A673 (cell line): ENCODE results near the gene IGSF1. TPM values are rescaled to one million over a fixed set of nuclear protein-coding genes. Genes with fewer than 3 reads are reported as not detected.

ENCODE experiments used
- BruUV-seq: library from RNA; stranded (reverse); fragments of 400-500 nt; replicated peaks from 2 replicates; lab custom pipeline; 2021; lab: Mats Ljungman, UMichigan
- CTCF ChIA-PET: fragments of 300-600 bp; sonication (Branson Sonifier 250); formaldehyde crosslinking; loops from one replicate; lab custom pipeline; 2022; ENCODE audit warnings: antibody characterized with exemption; lab: Charles Lee
- POLR2A ChIA-PET: fragments of 300-600 bp; sonication (Branson Sonifier 250); formaldehyde crosslinking; loops from one replicate; lab custom pipeline; 2022; ENCODE audit warnings: antibody characterized with exemption; ENCODE audit not compliant: low non-redundant PET; lab: Charles Lee
- DNase-seq: peaks from one replicate; pipeline ENCODE4 v3.0.0-alpha.2; 2015; ENCODE audit warnings: low spot score
- H3K27ac ChIP-seq: fragments of 200-600 bp; sonication (generic); 2 replicates; pipeline ENCODE4 v1.5.1; 2016; ENCODE audit warnings: mixed run types, low read depth, mild to moderate bottlenecking, mixed read lengths, antibody characterized with exemption, low read length; ENCODE audit not compliant: poor library complexity, severe bottlenecking
- H3K27me3 ChIP-seq: fragments of 200-600 bp; sonication (generic); replicated peaks from 2 replicates; pipeline ENCODE4 v1.6.1; 2017; ENCODE audit warnings: mixed run types, low read depth, mild to moderate bottlenecking, mixed read lengths, antibody characterized with exemption, low read length; ENCODE audit not compliant: insufficient read depth, poor library complexity
- H3K36me3 ChIP-seq: fragments of 200-600 bp; sonication (generic); 2 replicates; pipeline ENCODE4 v1.6.1; 2016; ENCODE audit warnings: mixed run types, mild to moderate bottlenecking, mixed read lengths, antibody characterized with exemption, low read length; ENCODE audit not compliant: insufficient read depth, poor library complexity, severe bottlenecking
- H3K4me1 ChIP-seq: fragments of 200-600 bp; sonication (generic); 2 replicates; pipeline ENCODE4 v1.6.1; 2017; ENCODE audit warnings: mixed run types, mild to moderate bottlenecking, mixed read lengths, antibody characterized with exemption, low read length; ENCODE audit not compliant: insufficient read depth, poor library complexity, severe bottlenecking
- H3K4me3 ChIP-seq: fragments of 200-600 bp; sonication (generic); 2 replicates; pipeline ENCODE4 v1.5.1; 2016; ENCODE audit warnings: low read depth, mixed run types, mild to moderate bottlenecking, mixed read lengths, low read length; ENCODE audit not compliant: poor library complexity, severe bottlenecking
- H3K9me3 ChIP-seq: fragments of 200-600 bp; sonication (generic); 2 replicates; pipeline ENCODE4 v1.6.1; 2016; ENCODE audit warnings: mixed run types, low read depth, mild to moderate bottlenecking, mixed read lengths, antibody characterized with exemption, low read length; ENCODE audit not compliant: poor library complexity, severe bottlenecking
- EZH2 ChIP-seq: fragments of 200-600 bp; sonication (generic); IDR thresholded peaks from 2 replicates; pipeline ENCODE4 v1.6.1; 2017; ENCODE audit warnings: borderline replicate concordance, low read depth, mild to moderate bottlenecking, mixed read lengths, antibody characterized with exemption, low read length; ENCODE audit not compliant: poor library complexity, severe bottlenecking
- intact Hi-C: fragments of 100-400 bp; cut with micrococcal nuclease; formaldehyde crosslinking; loops from one replicate; pipeline ENCODE4 v1.10.0; 2022; ENCODE audit not compliant: unreplicated experiment
- total RNA-seq: library from RNA; stranded (reverse); gene quantifications from 2 replicates; pipeline ENCODE4 v1.2.3, GENCODE V29; 2021
- TF ChIP-seq, protein P1 (sequence below): fragments of 300-800, 200-600 bp; sonication (generic); conservative IDR thresholded peaks from 2 replicates; pipeline ENCODE4 v1.5.1; 2017; ENCODE audit warnings: low read depth, mild to moderate bottlenecking, antibody characterized with exemption, low read length, moderate library complexity, mixed read lengths

IGSF1 gene
- total RNA-seq, 1 experiment from 2014 or later: not detected

DNA sequence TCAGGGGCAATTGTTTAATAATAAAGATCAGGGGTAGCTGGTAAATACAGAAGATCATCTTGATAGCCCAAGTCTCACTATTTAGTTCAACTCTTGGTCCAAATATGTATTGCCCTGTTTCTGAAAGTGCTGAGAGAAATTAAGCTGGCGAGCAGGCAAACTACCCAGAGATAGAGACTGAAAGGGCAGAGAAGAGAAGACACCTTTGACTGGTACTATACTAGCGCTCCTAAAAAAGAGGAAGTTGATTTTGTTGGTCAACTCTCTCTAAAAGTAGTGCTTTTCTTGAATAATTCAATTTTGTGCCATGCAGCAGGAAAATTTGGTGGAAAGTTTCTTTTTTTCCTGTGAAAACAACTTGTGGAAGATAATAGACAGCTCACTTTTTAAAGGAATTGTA, 64.0 kb downstream of the IGSF1 start:
- Histone ChIP-seq H3K4me1 (no peaks in the 10 kb centered on the region), H3K36me3 (no peaks in the 10 kb centered on the region), H3K27ac (no peak overlapping the region), H3K4me3 (no peak overlapping the region), H3K27me3 (peaks cover 30% of the 10 kb centered on the region), H3K9me3 (no peaks in the 10 kb centered on the region)
- ChIA-PET CTCF (no interaction called here), POLR2A (no interaction called here)
- intact Hi-C loops: no loop called here
- no peak for DNase-seq
- TF ChIP-seq, protein P1, sequence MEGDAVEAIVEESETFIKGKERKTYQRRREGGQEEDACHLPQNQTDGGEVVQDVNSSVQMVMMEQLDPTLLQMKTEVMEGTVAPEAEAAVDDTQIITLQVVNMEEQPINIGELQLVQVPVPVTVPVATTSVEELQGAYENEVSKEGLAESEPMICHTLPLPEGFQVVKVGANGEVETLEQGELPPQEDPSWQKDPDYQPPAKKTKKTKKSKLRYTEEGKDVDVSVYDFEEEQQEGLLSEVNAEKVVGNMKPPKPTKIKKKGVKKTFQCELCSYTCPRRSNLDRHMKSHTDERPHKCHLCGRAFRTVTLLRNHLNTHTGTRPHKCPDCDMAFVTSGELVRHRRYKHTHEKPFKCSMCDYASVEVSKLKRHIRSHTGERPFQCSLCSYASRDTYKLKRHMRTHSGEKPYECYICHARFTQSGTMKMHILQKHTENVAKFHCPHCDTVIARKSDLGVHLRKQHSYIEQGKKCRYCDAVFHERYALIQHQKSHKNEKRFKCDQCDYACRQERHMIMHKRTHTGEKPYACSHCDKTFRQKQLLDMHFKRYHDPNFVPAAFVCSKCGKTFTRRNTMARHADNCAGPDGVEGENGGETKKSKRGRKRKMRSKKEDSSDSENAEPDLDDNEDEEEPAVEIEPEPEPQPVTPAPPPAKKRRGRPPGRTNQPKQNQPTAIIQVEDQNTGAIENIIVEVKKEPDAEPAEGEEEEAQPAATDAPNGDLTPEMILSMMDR: no peak
- TF ChIP-seq EZH2: no peak
- BruUV-seq: no TSS peak

Other genes with a start within 250 kb of the IGSF1 start
- gene ARHGAP36, start 231.0 kb downstream of the IGSF1 start, total RNA-seq: not detected in 2 replicates